Measurements from ENCODE around the gene DDX41. TPM values are rescaled to one million over a fixed set of nuclear protein-coding genes. Genes with fewer than 3 reads are reported as not detected.
"Not testable (repeated sequence)": the region's sequence is repeated elsewhere in the genome, so short reads cannot be mapped to it uniquely, and the experiment has no call there.

DDX41 gene
- total RNA-seq, 1 donor from 2014 or later: 22.6 TPM

- DNase-seq (no peak), ATAC-seq (ENCODE audit: poor library complexity) (no peak)
- intact Hi-C loops (cut with DNase I): no loop called here
Measured at GRCh38 chr5:177491983-177492746, 24.6 kb downstream of the DDX41 start.

- DNase-seq (peak; percentile 60), ATAC-seq (ENCODE audit: poor library complexity) (no peak)
- intact Hi-C loops (cut with DNase I): no loop called here
Measured at GRCh38 chr5:177491429-177491945, 25.3 kb downstream of the DDX41 start.

DNA sequence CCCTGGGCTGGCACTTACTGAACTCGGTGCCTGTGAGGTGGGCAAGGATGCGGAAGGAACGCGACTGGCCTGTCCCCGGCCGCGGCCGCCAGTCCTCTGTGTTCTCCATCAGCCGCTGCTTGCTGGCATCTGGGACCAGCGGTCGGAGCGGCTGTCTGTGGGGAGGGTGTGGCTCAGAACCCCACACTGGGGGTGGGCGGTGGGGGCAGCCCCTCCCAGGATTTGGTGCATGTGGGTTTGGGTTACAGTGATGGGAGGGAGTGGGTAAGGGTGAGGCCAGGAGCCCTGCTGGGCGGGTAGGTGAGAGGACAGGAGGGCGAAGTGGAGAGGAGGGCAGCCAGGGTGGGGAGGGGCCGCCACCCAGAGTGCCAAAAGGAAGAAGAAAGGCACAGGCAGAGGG is 25.8 kb downstream of the DDX41 start:
- ATAC-seq (ENCODE audit: poor library complexity) (no peak), DNase-seq (no peak)
- intact Hi-C loops (cut with DNase I): no loop called here

GRCh38 chr5:177490311-177490991 is 26.3 kb downstream of the DDX41 start:
- DNase-seq (no peak), ATAC-seq (ENCODE audit: poor library complexity) (no peak)

DNA sequence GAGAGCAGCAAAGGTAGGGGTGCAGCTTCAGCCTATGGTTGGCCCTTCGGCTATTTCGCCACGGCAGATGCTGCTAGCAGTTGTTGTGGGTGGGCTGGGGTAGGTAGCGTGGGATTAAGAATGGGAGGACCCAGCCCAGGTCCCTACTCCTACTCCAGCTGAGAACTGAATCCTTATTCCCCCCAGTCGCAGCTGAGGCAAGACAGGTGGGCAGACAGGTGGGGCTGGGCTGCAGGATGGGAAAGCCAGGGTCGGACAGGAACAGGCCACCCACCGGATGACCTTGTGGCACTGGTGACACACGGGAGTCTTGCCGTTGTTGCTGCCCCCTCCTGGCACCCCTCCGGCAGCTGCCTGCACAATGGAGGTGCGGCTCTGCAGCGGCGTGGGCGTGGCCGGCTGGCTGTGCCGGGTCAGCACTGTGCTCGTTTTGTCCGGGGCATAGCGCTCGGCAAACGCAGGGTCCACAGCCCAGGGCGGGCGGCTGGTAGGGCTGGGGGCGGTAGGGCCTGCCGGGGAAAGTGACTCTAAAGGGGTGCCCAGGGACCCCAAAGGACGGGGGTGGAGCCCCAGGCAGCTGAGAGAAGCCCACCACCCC is 27.5 kb downstream of the DDX41 start:
- intact Hi-C loops (cut with DNase I): no loop called here
- ATAC-seq (ENCODE audit: poor library complexity): no peak
- no peak for DNase-seq

More at GRCh38 chr5:177490311-177490991, 26.3 kb downstream of the DDX41 start:
- intact Hi-C loops (cut with DNase I): no loop called here

GRCh38 chr5:177487975-177488374 is 28.8 kb downstream of the DDX41 start:
- intact Hi-C loops (cut with DNase I): no loop called here
- DNase-seq: no peak
- ATAC-seq (ENCODE audit: poor library complexity): no peak

DNA sequence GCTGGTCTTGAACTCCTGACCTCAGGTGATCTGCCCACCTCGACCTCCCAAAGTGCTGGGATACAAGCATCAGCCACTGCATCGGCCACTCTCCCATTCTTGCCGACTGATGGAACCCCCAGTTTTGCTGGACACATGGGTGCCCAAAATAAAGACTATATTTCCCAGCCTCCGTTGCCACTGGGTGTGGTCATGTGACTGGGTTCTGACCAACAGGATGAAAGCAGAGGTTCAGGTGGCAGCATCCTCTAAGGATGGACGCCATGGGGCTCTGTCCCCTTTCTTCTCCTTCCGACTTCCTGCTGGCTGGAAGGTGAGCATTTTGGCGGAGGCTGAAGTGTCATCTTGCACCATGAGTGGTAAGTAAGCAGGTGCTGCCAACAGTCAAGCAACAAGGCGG is 29.6 kb downstream of the DDX41 start:
- DNase-seq (no peak), ATAC-seq (ENCODE audit: poor library complexity) (no peak)
- intact Hi-C loops (cut with DNase I): no loop called here

DNA sequence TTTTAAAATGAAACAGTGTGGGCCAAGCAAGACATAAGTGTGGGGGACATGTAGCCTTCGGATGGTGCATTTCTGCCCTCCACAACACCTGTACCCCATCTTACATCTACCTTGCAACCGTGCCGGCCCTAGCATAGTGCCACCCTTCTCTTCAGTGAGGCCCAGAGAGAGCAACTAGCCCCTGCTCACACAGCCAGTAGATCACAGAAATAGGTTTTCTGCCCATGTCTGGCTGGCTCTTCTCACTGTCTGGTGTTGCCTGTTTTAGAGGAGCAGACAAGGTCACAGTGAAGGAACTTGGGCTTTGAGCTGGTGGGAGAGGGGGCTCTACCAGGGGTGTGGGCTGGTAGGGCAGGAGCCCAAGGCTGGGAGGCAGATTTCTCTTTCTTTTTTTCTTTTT is 30.5 kb downstream of the DDX41 start:
- ATAC-seq (ENCODE audit: poor library complexity): no peak

GRCh38 chr5:177485753-177486152 is 31.0 kb downstream of the DDX41 start:
- ATAC-seq (ENCODE audit: poor library complexity); DNase-seq; intact Hi-C loops (cut with DNase I): not testable (repeated sequence)

More for the DNA sequence above, 30.5 kb downstream of the DDX41 start:
- no peak for DNase-seq
- intact Hi-C loops (cut with DNase I): no loop called here

DNA sequence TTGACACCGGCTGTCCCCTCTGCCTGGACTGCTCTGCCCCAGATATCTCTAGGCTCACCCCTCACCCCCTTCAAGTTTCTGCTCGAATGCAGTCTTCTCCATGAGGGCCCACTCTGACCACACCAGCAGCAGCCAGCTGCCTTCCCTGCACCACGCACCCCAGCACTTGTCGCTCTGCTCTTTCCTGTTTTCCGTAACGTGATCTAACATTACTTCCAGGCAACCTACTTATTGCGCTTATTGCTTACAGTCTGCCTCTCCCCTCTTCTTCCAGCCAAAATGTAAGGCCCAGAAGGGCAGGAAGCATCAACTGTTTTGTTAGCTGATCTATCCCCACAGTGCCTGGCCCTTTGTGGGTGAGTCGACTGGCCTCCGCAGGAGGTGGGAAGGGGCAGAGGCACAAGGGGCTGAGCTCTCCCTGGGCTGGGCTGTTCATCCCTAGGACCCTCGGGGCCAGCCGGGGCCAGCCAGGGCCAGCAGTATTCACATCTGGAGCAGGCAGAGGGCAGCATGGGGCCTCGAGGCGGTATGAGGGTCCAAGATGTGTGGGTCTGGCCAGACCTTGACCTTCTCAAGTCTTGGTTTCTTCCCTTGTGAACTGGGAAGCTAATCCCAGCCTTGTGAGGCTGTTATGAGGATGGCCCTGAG is 31.7 kb downstream of the DDX41 start:
- intact Hi-C loops (cut with DNase I): no loop called here
- no peak for ATAC-seq (ENCODE audit: poor library complexity)
- DNase-seq: no peak

- ATAC-seq (ENCODE audit: poor library complexity) (no peak), DNase-seq (no peak)
- intact Hi-C loops (cut with DNase I): no loop called here
Measured at GRCh38 chr5:177483994-177484901, 32.5 kb downstream of the DDX41 start.

DNA sequence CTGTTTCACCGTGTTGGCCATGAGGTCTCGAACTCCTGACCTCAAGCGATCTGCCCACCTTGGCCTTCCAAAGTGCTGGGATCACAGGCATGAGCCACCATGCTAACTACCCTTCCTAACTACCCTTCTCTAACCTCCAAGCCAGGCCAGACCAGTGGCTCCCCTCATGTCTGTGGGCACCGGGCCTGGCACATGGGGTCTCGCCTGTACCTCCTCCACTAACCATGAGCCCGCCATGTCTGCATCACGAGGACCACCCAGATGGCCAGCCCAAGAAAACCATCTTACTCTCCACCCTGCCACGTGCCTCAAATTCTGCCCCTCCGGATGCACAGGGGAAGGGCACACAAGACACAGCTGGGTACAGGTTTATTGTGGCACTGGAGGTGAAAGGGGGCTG is 33.7 kb downstream of the DDX41 start:
- DNase-seq (no peak), ATAC-seq (ENCODE audit: poor library complexity) (no peak)
- intact Hi-C loops (cut with DNase I): no loop called here

GRCh38 chr5:177482359-177482795 is 34.4 kb downstream of the DDX41 start:
- intact Hi-C loops (cut with DNase I): no loop called here
- DNase-seq: no peak
- ATAC-seq (ENCODE audit: poor library complexity): no peak

GRCh38 chr5:177479774-177480173 is 37.0 kb downstream of the DDX41 start:
- intact Hi-C loops (cut with DNase I): no loop called here
- DNase-seq (no peak), ATAC-seq (ENCODE audit: poor library complexity) (peak; percentile 7)

DNA sequence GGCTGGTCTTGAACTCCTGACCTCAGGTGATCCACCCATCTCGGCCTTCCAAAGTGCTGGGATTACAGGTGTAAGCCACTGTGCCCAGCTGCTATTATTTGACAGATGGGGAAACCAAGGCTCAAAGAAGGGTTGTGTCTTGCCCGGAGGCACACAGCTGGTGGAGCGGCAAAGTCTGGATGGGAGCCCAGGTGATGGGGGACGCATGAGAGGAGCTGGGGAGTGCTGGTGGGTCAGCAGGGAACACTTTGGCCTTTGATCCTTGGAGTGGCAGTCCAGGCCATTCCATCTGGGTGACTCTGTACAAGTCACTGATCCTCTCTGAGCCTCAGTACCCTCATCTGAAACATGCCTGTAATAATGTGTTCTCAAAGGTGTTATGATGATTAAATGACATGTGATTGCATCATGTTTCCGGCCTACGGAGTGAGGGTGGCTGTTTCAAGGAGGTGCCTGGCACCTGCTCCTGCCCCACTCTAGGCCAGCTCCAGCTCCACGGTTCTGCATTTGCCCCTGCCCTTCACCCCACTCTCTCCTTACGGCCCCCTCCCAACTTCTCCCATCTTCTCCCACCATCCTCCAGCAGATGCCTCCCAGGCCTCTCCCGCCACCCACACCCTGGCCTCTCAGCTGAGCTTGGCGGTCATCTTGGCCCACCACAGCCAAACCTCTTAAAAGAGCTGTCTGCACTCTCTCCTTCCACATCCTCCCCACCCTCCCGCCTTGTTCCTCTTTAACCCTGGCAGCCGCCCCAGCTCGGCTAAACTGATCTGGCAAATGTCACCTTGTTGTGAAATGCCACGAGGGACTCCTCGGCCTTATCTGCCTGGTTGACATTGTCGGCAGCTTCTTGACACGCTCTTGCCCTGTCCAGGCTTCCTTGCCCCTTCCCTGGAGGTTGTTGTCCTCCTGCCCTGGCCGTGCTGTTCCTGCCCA is 37.8 kb downstream of the DDX41 start:
- DNase-seq (peak; percentile 94), ATAC-seq (ENCODE audit: poor library complexity) (peak; percentile 95)
- intact Hi-C loops (cut with DNase I): no loop called here

DNA sequence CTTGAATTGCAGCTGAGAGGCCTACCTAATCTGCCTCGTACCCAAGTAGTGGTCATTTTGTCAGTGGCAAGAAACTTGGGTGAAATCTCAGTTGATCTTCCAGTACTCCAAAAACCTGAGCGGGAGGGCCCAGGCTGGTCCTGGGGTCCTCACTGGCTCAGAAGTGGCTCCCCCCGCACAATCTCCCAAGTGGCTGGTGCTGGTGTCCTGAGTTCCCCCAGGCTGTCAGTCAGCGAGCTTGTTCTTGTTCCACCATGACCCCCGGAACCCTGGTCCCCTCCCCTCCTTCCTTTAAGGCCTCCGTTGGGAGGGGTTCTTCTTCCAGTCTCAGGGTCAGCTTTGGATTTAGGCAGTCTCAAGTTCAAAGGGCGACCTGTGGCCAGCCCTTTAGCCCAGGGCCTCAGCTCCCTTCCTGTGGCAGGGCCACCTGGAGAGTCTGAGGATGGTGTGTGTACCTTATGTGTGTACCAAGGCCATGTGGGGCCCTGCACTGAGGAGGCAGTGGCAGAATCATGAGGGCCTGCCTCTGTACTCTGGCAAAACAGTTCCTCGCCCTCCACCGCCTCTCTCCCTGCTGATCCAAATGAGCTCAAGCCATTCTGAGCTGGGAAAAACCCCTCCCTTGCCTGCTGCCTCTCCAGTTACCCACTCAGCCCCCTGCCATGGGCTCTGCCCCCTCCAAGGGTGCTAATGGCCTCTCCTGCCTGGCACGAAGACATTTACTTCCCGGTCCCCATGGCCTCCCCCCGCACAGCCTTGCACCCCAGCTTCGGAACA is 38.9 kb downstream of the DDX41 start:
- ATAC-seq (ENCODE audit: poor library complexity) (no peak), DNase-seq (no peak)
- intact Hi-C loops (cut with DNase I): no loop called here
